ENCODE results near the gene LCN2.

LCN2 gene

DNA sequence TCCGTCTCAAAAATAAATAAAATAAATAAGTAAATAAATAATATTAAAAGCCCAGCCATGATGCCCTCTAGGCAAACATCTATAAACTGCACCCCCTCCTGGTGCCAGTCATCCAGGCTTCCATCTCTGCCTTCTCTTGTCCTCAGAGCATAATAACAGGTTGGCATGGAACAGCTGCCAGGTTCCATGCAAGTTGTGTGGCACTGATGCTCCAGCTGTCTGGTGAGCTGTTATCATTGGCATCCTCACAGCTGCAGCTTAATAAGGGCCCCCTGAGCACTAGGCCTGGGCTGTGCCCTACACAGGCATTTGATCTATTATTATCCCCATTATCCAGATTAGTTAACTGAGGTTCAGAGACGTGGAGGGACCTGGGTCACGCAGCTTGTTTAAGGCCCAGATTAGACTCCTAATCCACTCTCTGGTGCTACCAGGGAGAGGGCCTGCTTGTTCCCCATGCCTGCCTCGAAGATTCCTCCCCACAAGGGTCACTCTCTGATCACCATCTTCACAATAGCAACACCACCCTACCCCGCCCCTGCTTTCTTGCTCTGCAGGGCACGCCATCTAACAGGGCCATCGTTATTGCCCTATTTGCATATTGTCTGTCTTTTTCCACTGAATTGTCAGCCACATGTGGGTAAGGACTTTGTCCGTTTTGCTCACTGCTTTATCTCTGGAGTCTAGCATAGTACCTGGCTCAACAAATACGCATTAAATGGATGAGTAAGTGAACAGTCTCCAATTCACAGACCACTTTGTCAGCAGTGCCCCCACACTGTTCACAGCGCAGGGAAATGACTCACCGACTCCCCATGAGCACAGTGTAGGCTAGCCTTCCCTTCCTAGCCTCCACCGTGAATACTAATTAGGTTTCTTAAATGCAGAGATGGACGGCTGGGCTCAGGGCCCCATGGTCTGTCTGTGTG is 52.5 kb downstream of the LCN2 start:
- DNase-seq (ENCODE audit: low spot score): no peak

DNA sequence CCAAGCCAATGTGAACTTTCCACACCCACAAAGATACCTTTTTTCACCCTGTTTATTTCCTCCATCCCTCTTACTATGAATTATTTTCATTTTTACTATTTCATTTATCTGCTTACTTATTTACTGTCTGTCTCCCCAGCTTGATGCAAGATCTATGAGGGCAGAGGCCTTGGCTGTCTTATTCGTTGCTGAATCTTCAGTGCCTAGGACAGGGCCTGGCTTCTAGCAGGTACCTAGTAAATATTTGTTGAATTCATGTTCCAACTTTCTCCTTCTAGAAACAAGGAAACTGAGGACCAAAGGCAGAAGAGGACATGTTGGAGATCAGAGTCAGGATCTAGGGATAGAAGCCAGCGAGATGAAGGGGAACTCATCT is 53.4 kb downstream of the LCN2 start:
- DNase-seq (ENCODE audit: low spot score): no peak
